Liver (tissue), 3 donors: ENCODE results near the gene SUB1.

Experiments
- CTCF ChIP-seq: fragments of 150-350 bp; IDR thresholded peaks from 2 replicates; pipeline ENCODE4 v1.5.1; 2017; ENCODE audit warnings: improper control_type of control experiment, low read depth, low read length; ENCODE audit not compliant: missing input control
- FOXA2 ChIP-seq: IDR thresholded peaks from 2 replicates; pipeline ENCODE4 v1.6.1; 2016; ENCODE audit warnings: antibody characterized with exemption
- RAD21 ChIP-seq, 2 donors: IDR thresholded peaks; 2 replicates each; pipeline ENCODE4 v1.6.1; 2016; ENCODE audit warnings: antibody characterized with exemption in 2 of 2, mild to moderate bottlenecking in 2 of 2
- REST ChIP-seq: IDR thresholded peaks from 2 replicates; pipeline ENCODE4 v1.6.1; 2016; ENCODE audit warnings: antibody characterized with exemption, mild to moderate bottlenecking
- RXRA ChIP-seq, 2 donors: IDR thresholded peaks; 2 replicates each; pipeline ENCODE4 v1.6.1; 2017 to 2018; ENCODE audit warnings: antibody characterized with exemption in 2 of 2, mild to moderate bottlenecking in 1 of 2
- SP1 ChIP-seq: IDR thresholded peaks from 2 replicates; pipeline ENCODE4 v1.6.1; 2018; ENCODE audit warnings: antibody characterized with exemption, mild to moderate bottlenecking
- TAF1 ChIP-seq: conservative IDR thresholded peaks from 2 replicates; pipeline ENCODE4 v1.6.1; 2016; ENCODE audit warnings: antibody characterized with exemption, mild to moderate bottlenecking
- YY1 ChIP-seq: IDR thresholded peaks from 2 replicates; pipeline ENCODE4 v1.6.1; 2016; ENCODE audit warnings: antibody characterized with exemption, mild to moderate bottlenecking
- ZBTB33 ChIP-seq: IDR thresholded peaks from 2 replicates; pipeline ENCODE4 v1.6.1; 2016; ENCODE audit warnings: antibody characterized with exemption
- TF ChIP-seq, protein P1 (sequence below): IDR thresholded peaks from 2 replicates; pipeline ENCODE4 v1.6.1; 2016; ENCODE audit warnings: antibody characterized with exemption
- donor health status: healthy.
- donor health status: healthy.

DNA sequence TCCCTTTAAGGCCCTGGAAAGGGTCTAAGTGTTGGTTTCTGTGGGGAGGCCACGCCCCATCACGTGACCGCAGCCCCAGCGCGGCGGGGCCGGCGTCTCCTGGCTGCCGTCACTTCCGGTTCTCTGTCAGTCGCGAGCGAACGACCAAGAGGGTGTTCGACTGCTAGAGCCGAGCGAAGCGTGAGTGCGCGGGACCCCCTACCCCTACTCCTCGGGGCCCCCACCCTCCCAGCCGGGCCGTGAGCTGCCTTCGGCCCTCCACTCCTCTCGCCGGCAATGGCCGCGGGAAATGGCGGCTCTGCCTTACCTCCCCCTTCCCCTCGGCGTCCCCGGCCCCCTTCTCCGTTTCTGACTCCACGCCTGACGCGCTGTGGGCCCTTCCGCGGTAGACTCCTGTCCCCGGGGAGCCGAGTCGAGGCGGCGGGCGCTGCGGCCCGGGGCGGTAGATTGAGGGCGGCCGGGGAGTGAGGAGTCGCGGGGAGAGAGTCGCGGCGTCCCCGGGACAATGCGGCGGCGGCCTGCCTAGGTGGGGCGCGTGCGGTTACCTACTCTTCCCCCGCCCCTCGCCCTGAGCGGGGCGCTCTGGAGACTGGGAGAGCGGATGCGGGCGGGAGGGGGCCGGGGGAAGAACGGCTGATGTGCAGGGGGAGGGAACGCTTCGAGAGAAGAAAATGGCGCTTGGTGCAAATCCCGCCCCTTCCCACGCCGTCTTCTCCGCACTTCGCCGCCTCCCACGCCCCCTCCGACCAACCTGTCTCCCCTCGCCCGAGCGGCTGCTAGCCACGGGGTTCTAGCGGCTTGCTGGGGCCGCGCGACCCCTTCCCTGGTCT is at the start of gene SUB1:
- TF ChIP-seq CTCF = no peak
- TF ChIP-seq RAD21 (IDR thresholded peaks at IDR 0.05) = no peak
- TF ChIP-seq, protein P1, sequence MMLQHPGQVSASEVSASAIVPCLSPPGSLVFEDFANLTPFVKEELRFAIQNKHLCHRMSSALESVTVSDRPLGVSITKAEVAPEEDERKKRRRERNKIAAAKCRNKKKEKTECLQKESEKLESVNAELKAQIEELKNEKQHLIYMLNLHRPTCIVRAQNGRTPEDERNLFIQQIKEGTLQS = no peak
- no peak for TF ChIP-seq FOXA2
- peak; percentile 30 for TF ChIP-seq ZBTB33
- TF ChIP-seq YY1 = peak; percentile 90
- peak; percentile 72 for TF ChIP-seq TAF1
- TF ChIP-seq REST = peak; percentile 32
- peak in 1 of 2 donors; percentile 34 for TF ChIP-seq RXRA (IDR thresholded peaks at IDR 0.05)
- peak; percentile 38 for TF ChIP-seq SP1
